HEK293 (cell line): ENCODE results near the gene CBY1.

ENCODE experiments used
- CTCF ChIA-PET: fragments of 350-600 bp; formaldehyde crosslinking; extraction: SDS; loops from one replicate; lab custom pipeline; 2021; ENCODE audit warnings: antibody characterized with exemption; lab: Yijun Ruan, JAX
- POLR2A ChIA-PET: fragments of 300-600 bp; formaldehyde crosslinking; extraction: SDS; loops from one replicate; lab custom pipeline; 2020; ENCODE audit warnings: antibody characterized with exemption, inconsistent platforms; lab: Yijun Ruan, JAX
- H3K27ac ChIP-seq: fragments of 200-500 bp; sonication (Bioruptor generic); 2 replicates; pipeline ENCODE4 v1.5.1; 2014; ENCODE audit warnings: low read depth, low read length, control low read depth, inconsistent platforms; ENCODE audit errors: extremely low read depth
- H3K36me3 ChIP-seq, 2 experiments: fragments of 200-500 bp in 1 of 2; sonication (Bioruptor generic) in 1 of 2; 1 replicate in 1 of 2; 2 replicates in 1 of 2; pipeline ENCODE4 v1.5.1; 2014 to 2017; ENCODE audit warnings: inconsistent platforms in 2 of 2, low read length in 2 of 2; ENCODE audit not compliant: control insufficient read depth in 2 of 2, insufficient read depth in 1 of 2
- H3K4me1 ChIP-seq: fragments of 200-500 bp; sonication (Bioruptor generic); 2 replicates; pipeline ENCODE4 v1.5.1; 2014; ENCODE audit warnings: mild to moderate bottlenecking, low read length, inconsistent platforms; ENCODE audit not compliant: control insufficient read depth, insufficient read depth
- H3K4me3 ChIP-seq: 2 replicates; pipeline ENCODE4 v1.5.1; 2011; ENCODE audit warnings: low read depth, mild to moderate bottlenecking, control low read depth, low read length, moderate library complexity
- H3K9me3 ChIP-seq: fragments of 200-500 bp; sonication (Bioruptor generic); 2 replicates; pipeline ENCODE4 v1.5.1; 2014; ENCODE audit warnings: low read depth, low read length, inconsistent platforms; ENCODE audit not compliant: control insufficient read depth, insufficient read depth
- CTCF ChIP-seq: fragments of 450-650 bp; formaldehyde crosslinking; IDR thresholded peaks from 2 replicates; pipeline ENCODE4 v1.5.1; 2016; ENCODE audit warnings: missing biosample characterization, missing genetic modification characterization
- FEZF1 ChIP-seq: fragments of 450-650 bp; formaldehyde crosslinking; IDR thresholded peaks from 2 replicates; pipeline ENCODE4 v1.5.1; 2016; ENCODE audit warnings: missing biosample characterization, missing genetic modification characterization
- INSM2 ChIP-seq: fragments of 450-650 bp; formaldehyde crosslinking; IDR thresholded peaks from 2 replicates; pipeline ENCODE4 v1.5.1; 2016; ENCODE audit warnings: missing biosample characterization, missing genetic modification characterization
- KLF9 ChIP-seq: fragments of 450-650 bp; formaldehyde crosslinking; IDR thresholded peaks from 2 replicates; pipeline ENCODE4 v1.5.1; 2016; ENCODE audit warnings: missing biosample characterization, missing genetic modification characterization, low read depth
- REPIN1 ChIP-seq: fragments of 450-650 bp; formaldehyde crosslinking; IDR thresholded peaks from 2 replicates; pipeline ENCODE4 v1.5.1; 2017; ENCODE audit warnings: missing biosample characterization, missing genetic modification characterization, low read depth
- SCRT1 ChIP-seq: fragments of 450-650 bp; formaldehyde crosslinking; IDR thresholded peaks from 2 replicates; pipeline ENCODE4 v1.5.1; 2016; ENCODE audit warnings: missing biosample characterization, missing genetic modification characterization, borderline replicate concordance
- YY1 ChIP-seq: fragments of 450-650 bp; formaldehyde crosslinking; IDR thresholded peaks from 2 replicates; pipeline ENCODE4 v1.5.1; 2018; ENCODE audit warnings: missing biosample characterization, missing genetic modification characterization
- ZBTB44 ChIP-seq: fragments of 450-650 bp; IDR thresholded peaks from 2 replicates; pipeline ENCODE4 v1.5.1; 2018; ENCODE audit warnings: missing biosample characterization, mild to moderate bottlenecking, missing genetic modification characterization
- ZFHX2 ChIP-seq: fragments of 450-650 bp; formaldehyde crosslinking; conservative IDR thresholded peaks from 2 replicates; pipeline ENCODE4 v1.5.1; 2016; ENCODE audit warnings: missing biosample characterization, missing genetic modification characterization
- ZFP41 ChIP-seq: fragments of 450-650 bp; formaldehyde crosslinking; IDR thresholded peaks from 2 replicates; pipeline ENCODE4 v1.5.1; 2016; ENCODE audit warnings: missing biosample characterization, missing genetic modification characterization, borderline replicate concordance
- ZNF239 ChIP-seq: fragments of 450-650 bp; formaldehyde crosslinking; IDR thresholded peaks from 2 replicates; pipeline ENCODE4 v1.5.1; 2016; ENCODE audit warnings: missing biosample characterization, missing genetic modification characterization
- ZNF366 ChIP-seq: fragments of 450-650 bp; formaldehyde crosslinking; conservative IDR thresholded peaks from 2 replicates; pipeline ENCODE4 v1.5.1; 2016; ENCODE audit warnings: missing biosample characterization, missing genetic modification characterization
- ZNF530 ChIP-seq: fragments of 450-650 bp; formaldehyde crosslinking; IDR thresholded peaks from 2 replicates; pipeline ENCODE4 v1.5.1; 2016; ENCODE audit warnings: low read depth, missing biosample characterization, missing genetic modification characterization
- ZNF621 ChIP-seq: fragments of 450-650 bp; formaldehyde crosslinking; IDR thresholded peaks from 2 replicates; pipeline ENCODE4 v1.5.1; 2017; ENCODE audit warnings: missing biosample characterization, missing genetic modification characterization
- ZNF76 ChIP-seq: fragments of 450-650 bp; formaldehyde crosslinking; IDR thresholded peaks from 2 replicates; pipeline ENCODE4; 2016; ENCODE audit warnings: low read depth, missing biosample characterization, missing genetic modification characterization, borderline replicate concordance
- TF ChIP-seq, protein P1 (sequence below): fragments of 450-650 bp; formaldehyde crosslinking; conservative IDR thresholded peaks from 2 replicates; pipeline ENCODE4 v1.5.1; 2016; ENCODE audit warnings: low read depth, missing biosample characterization, missing genetic modification characterization
- TF ChIP-seq, protein P2 (sequence below): fragments of 450-650 bp; formaldehyde crosslinking; IDR thresholded peaks from 2 replicates; pipeline ENCODE4 v1.5.1; 2016; ENCODE audit warnings: missing biosample characterization, missing genetic modification characterization, borderline replicate concordance

The CBY1 gene

DNA sequence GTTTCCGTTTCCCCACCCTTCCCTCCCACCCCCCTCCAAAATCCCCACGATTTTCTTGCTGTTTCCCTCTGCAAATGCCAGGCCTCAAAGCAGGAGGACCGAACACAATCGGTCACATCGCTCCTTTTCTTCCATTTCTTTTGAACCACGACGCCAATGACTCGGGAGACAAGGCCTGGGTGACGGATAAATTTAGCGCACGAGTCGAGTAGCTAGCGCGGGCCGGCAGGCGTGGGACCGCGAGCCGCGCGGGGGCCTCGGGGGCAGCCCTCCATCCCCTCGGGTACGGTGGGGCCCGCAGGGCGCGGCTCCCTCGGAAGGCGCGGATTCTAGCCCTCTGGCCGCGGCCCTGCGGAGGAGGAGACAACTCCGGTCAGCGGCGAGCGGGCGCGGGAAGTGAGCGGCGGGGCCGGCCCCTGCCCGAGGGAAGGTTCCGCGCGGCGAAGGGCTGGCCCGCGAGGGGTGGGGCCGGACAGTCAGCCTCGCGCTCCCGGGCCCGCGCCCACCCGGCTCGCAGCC is 43.9 kb downstream of the CBY1 start (continued):
- TF ChIP-seq ZFHX2 (tag by site-specific recombination) (no peak; the same call in 1 of the 2 replicates), ZBTB44 (tag by site-specific recombination) (no peak), ZNF239 (tag by site-specific recombination) (no peak), ZNF76 (0 out of 2 replicates have a peak, but pooled peaks have one; percentile 9), SCRT1 (tag by site-specific recombination) (no peak), REPIN1 (tag by site-specific recombination) (no peak)

DNA sequence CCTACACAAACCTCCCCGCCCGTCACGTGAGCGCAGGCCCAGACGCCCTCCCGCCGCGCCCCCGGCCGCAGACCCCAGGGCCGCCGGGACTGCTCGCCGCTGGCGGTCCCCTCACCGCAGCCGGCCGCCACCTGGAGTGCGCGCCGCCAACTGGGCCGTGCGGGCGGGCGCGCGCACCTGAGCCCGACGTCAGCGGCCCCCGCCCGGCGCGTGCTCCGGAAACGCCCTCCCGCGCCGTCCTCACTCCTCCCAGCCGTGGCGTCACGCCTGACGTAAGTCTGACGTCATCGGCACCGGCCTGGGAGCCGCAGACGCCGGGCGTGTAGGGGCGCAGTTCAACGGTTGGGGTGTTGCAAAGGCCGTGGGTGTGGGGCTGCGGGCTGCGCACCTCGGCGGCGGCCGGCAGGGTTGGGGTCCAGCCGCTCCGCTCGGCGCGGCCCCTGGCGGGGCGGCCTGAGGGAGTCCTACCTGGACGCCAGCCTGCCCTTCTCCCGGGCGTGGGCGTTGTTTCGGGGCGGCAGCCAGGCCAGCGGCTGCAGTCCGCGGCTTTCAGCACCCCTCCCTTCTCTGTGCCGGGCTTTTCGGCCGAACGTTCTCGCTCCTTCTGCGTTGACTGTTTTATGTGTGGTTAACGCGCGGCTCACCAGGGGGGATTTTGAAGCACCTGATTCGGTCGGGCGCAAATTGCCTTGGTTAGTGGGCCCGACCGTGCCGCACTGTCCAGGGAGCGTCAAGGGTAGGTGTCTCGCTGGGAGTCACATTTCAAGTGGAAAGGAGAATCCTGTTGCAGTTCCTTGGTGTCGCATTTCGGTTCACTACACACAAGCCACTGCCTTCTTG is 44.6 kb downstream of the CBY1 start, which contains the start of gene JOSD1:
Gene JOSD1 (minus strand): TSS at position 155 of the 840 bp plus-strand sequence. CDS start 956 bp downstream, outside the sequence.
- CTCF ChIA-PET, result no interaction called here
- peak within 1 kb of the TSS; percentile 93 for H3K27ac ChIP-seq
- no peaks in the 10 kb centered on the region for H3K9me3 ChIP-seq
- H3K4me1 ChIP-seq, result peaks cover 7% of the 10 kb centered on the region; the same call in 1 of the 2 replicates
- POLR2A ChIA-PET, result interaction anchor here (8.0 kb wide), 1 partner anchor 19 kb away, joined by 60 read pairs; the partner anchor contains the start of gene TOMM22
- H3K36me3 ChIP-seq, result peaks cover 3 to 30% of the 10 kb centered on the region in 2 experiments; a peak in 2 of 3 replicates
- peak within 1 kb of the TSS; percentile 76 for H3K4me3 ChIP-seq
- TF ChIP-seq ZNF621 (tag by site-specific recombination) (no peak), CTCF (tag by site-specific recombination) (peak; percentile 43; the same call in 1 of the 2 replicates), ZFP41 (tag by site-specific recombination) (no peak), SCRT1 (tag by site-specific recombination) (peak; percentile 66), ZNF366 (tag by site-specific recombination) (peak; percentile 50; the same call in 1 of the 2 replicates), YY1 (no peak; the same call in 1 of the 2 replicates), ZNF530 (no peak), FEZF1 (tag by site-specific recombination) (no peak), INSM2 (peak; percentile 45), KLF9 (peak; percentile 69)
- TF ChIP-seq, protein P1, sequence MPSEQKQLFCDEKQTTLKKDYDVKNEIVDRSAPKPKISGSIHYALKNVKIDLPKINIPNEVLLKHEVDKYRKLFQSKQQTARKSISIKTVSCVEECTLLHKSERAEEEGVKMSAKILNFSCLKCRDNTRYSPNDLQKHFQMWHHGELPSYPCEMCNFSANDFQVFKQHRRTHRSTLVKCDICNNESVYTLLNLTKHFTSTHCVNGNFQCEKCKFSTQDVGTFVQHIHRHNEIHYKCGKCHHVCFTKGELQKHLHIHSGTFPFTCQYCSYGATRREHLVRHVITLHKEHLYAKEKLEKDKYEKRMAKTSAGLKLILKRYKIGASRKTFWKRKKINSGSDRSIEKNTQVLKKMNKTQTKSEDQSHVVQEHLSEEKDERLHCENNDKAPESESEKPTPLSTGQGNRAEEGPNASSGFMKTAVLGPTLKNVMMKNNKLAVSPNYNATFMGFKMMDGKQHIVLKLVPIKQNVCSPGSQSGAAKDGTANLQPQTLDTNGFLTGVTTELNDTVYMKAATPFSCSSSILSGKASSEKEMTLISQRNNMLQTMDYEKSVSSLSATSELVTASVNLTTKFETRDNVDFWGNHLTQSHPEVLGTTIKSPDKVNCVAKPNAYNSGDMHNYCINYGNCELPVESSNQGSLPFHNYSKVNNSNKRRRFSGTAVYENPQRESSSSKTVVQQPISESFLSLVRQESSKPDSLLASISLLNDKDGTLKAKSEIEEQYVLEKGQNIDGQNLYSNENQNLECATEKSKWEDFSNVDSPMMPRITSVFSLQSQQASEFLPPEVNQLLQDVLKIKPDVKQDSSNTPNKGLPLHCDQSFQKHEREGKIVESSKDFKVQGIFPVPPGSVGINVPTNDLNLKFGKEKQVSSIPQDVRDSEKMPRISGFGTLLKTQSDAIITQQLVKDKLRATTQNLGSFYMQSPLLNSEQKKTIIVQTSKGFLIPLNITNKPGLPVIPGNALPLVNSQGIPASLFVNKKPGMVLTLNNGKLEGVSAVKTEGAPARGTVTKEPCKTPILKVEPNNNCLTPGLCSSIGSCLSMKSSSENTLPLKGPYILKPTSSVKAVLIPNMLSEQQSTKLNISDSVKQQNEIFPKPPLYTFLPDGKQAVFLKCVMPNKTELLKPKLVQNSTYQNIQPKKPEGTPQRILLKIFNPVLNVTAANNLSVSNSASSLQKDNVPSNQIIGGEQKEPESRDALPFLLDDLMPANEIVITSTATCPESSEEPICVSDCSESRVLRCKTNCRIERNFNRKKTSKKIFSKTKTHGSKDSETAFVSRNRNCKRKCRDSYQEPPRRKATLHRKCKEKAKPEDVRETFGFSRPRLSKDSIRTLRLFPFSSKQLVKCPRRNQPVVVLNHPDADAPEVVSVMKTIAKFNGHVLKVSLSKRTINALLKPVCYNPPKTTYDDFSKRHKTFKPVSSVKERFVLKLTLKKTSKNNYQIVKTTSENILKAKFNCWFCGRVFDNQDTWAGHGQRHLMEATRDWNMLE (tag by site-specific recombination), result no peak
- TF ChIP-seq, protein P2, sequence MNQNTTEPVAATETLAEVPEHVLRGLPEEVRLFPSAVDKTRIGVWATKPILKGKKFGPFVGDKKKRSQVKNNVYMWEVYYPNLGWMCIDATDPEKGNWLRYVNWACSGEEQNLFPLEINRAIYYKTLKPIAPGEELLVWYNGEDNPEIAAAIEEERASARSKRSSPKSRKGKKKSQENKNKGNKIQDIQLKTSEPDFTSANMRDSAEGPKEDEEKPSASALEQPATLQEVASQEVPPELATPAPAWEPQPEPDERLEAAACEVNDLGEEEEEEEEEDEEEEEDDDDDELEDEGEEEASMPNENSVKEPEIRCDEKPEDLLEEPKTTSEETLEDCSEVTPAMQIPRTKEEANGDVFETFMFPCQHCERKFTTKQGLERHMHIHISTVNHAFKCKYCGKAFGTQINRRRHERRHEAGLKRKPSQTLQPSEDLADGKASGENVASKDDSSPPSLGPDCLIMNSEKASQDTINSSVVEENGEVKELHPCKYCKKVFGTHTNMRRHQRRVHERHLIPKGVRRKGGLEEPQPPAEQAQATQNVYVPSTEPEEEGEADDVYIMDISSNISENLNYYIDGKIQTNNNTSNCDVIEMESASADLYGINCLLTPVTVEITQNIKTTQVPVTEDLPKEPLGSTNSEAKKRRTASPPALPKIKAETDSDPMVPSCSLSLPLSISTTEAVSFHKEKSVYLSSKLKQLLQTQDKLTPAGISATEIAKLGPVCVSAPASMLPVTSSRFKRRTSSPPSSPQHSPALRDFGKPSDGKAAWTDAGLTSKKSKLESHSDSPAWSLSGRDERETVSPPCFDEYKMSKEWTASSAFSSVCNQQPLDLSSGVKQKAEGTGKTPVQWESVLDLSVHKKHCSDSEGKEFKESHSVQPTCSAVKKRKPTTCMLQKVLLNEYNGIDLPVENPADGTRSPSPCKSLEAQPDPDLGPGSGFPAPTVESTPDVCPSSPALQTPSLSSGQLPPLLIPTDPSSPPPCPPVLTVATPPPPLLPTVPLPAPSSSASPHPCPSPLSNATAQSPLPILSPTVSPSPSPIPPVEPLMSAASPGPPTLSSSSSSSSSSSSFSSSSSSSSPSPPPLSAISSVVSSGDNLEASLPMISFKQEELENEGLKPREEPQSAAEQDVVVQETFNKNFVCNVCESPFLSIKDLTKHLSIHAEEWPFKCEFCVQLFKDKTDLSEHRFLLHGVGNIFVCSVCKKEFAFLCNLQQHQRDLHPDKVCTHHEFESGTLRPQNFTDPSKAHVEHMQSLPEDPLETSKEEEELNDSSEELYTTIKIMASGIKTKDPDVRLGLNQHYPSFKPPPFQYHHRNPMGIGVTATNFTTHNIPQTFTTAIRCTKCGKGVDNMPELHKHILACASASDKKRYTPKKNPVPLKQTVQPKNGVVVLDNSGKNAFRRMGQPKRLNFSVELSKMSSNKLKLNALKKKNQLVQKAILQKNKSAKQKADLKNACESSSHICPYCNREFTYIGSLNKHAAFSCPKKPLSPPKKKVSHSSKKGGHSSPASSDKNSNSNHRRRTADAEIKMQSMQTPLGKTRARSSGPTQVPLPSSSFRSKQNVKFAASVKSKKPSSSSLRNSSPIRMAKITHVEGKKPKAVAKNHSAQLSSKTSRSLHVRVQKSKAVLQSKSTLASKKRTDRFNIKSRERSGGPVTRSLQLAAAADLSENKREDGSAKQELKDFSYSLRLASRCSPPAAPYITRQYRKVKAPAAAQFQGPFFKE, result no peak
